SH-SY5Y (cell line): Measurements from ENCODE around the gene STXBP6.

ENCODE experiments used
- GATA2 ChIP-seq: IDR thresholded peaks from 2 replicates; pipeline ENCODE4 v1.6.1; 2011; ENCODE audit warnings: mild to moderate bottlenecking, low read depth, low read length
- GATA3 ChIP-seq: IDR thresholded peaks from 2 replicates; pipeline ENCODE4 v1.6.1; 2011; ENCODE audit warnings: low read depth, mild to moderate bottlenecking, low read length, moderate library complexity

DNA sequence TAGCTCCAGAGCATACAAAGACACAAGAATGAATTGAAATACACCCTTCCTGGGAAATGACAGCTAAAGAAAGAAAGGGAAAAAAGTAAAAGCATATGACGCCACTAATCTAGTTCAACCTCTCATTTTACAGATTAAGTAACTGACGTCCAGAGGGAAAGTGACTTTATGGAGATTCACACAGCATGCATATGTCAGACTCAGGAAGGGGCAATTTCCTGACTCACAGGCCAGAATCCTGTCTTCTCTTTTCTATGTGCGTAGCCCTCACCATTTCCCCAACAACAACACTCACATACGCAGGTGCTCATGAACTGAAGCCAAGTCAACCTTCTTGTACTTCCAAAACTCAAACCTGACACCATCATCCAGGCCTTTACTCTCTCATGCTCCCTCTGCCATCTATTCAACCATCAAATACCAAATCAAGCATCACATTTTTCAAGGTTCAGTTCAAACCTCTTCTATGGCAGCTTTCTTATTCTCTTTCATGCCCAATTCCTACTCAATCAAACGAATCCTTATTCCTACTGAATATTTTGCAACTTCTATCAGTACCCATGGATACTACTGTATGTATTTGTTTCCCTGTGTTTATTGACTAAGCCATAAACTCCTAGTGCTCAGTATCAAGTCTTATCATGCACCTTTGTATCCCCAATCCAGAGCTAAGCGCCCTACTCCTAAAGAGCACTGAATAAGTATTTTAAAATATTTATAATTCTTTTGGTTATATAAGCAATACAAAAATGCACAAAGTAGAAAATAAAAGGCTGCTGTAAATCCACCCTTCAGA is 52.8 kb downstream of the STXBP6 start:
- TF ChIP-seq GATA3 (no peak), GATA2 (no peak)
